Liver (tissue), 9 donors: Measurements from ENCODE around the gene ZDHHC14. TPM values are rescaled to one million over a fixed set of nuclear protein-coding genes. Genes with fewer than 3 reads are reported as not detected.

Experiments used
- DNase-seq: peaks from one replicate; pipeline ENCODE4 v3.0.0-alpha.2; 2017; ENCODE audit warnings: low spot score
- H3K27ac ChIP-seq, 2 donors: one replicate each; pipeline ENCODE4 v1.7.0; 2013; ENCODE audit warnings: inconsistent platforms in 2 of 2, low read length in 2 of 2, control low read depth in 1 of 2, low read depth in 1 of 2, mild to moderate bottlenecking in 1 of 2
- H3K27me3 ChIP-seq, 4 donors: one replicate each; pipeline versions ENCODE4 v1.6.1 to v1.7.0; 2013; ENCODE audit warnings: low read length in 3 of 4, inconsistent platforms in 1 of 4, mild to moderate bottlenecking in 1 of 4, moderate library complexity in 1 of 4; ENCODE audit not compliant: control insufficient read depth in 4 of 4, insufficient read depth in 4 of 4
- H3K36me3 ChIP-seq, 4 donors: one replicate each; pipeline versions ENCODE4 v1.6.1 to v1.7.0; 2013; ENCODE audit warnings: low read length in 3 of 4, mild to moderate bottlenecking in 3 of 4, low read depth in 1 of 4, moderate library complexity in 1 of 4; ENCODE audit not compliant: control insufficient read depth in 4 of 4, insufficient read depth in 3 of 4
- H3K4me1 ChIP-seq, 4 donors: one replicate each; pipeline versions ENCODE4 v1.6.1 to v1.7.0; 2013; ENCODE audit warnings: low read length in 3 of 4, mild to moderate bottlenecking in 3 of 4, moderate library complexity in 1 of 4; ENCODE audit not compliant: control insufficient read depth in 4 of 4, insufficient read depth in 4 of 4
- H3K4me3 ChIP-seq, 3 donors: one replicate each; pipeline versions ENCODE4 v1.6.1 to v1.7.0; 2013; ENCODE audit warnings: low read length in 3 of 3, control low read depth in 1 of 3, low read depth in 1 of 3, mild to moderate bottlenecking in 1 of 3
- H3K9ac ChIP-seq, 2 donors: one replicate each; pipeline ENCODE4 v1.7.0; 2013; ENCODE audit warnings: low read length in 2 of 2, mild to moderate bottlenecking in 2 of 2, moderate library complexity in 2 of 2, control low read depth in 1 of 2, low read depth in 1 of 2
- H3K9me3 ChIP-seq, 4 donors: one replicate each; pipeline versions ENCODE4 v1.6.1 to v1.7.0; 2013; ENCODE audit warnings: low read length in 3 of 4; ENCODE audit not compliant: control insufficient read depth in 4 of 4
- ATF3 ChIP-seq: IDR thresholded peaks from 2 replicates; pipeline ENCODE4 v1.6.1; 2016; ENCODE audit warnings: antibody characterized with exemption
- CTCF ChIP-seq: fragments of 150-350 bp; IDR thresholded peaks from 2 replicates; pipeline ENCODE4 v1.5.1; 2017; ENCODE audit warnings: improper control_type of control experiment, low read depth, low read length; ENCODE audit not compliant: missing input control
- FOXA1 ChIP-seq: IDR thresholded peaks from 2 replicates; pipeline ENCODE4 v1.6.1; 2016; ENCODE audit warnings: antibody characterized with exemption
- FOXA2 ChIP-seq: IDR thresholded peaks from 2 replicates; pipeline ENCODE4 v1.6.1; 2016; ENCODE audit warnings: antibody characterized with exemption
- GABPA ChIP-seq, 2 donors: IDR thresholded peaks in 1 of 2; conservative IDR thresholded peaks in 1 of 2; 2 replicates each; pipeline ENCODE4 v1.6.1; 2016; ENCODE audit warnings: antibody characterized with exemption in 2 of 2, mild to moderate bottlenecking in 1 of 2, moderate library complexity in 1 of 2
- HNF4A ChIP-seq, 2 donors: conservative IDR thresholded peaks; 2 replicates each; pipeline ENCODE4 v1.6.1; 2016; ENCODE audit warnings: antibody characterized with exemption in 2 of 2, mild to moderate bottlenecking in 2 of 2
- HNF4G ChIP-seq: IDR thresholded peaks from 2 replicates; pipeline ENCODE4 v1.6.1; 2016; ENCODE audit warnings: antibody characterized with exemption
- JUND ChIP-seq, 2 donors: IDR thresholded peaks; 2 replicates each; pipeline ENCODE4 v1.6.1; 2016; ENCODE audit warnings: antibody characterized with exemption in 2 of 2
- NR2F2 ChIP-seq: IDR thresholded peaks from 2 replicates; pipeline ENCODE4 v1.6.1; 2016; ENCODE audit warnings: antibody characterized with exemption
- RAD21 ChIP-seq, 2 donors: IDR thresholded peaks; 2 replicates each; pipeline ENCODE4 v1.6.1; 2016; ENCODE audit warnings: antibody characterized with exemption in 2 of 2, mild to moderate bottlenecking in 2 of 2
- REST ChIP-seq: IDR thresholded peaks from 2 replicates; pipeline ENCODE4 v1.6.1; 2016; ENCODE audit warnings: antibody characterized with exemption, mild to moderate bottlenecking
- RXRA ChIP-seq, 2 donors: IDR thresholded peaks; 2 replicates each; pipeline ENCODE4 v1.6.1; 2017 to 2018; ENCODE audit warnings: antibody characterized with exemption in 2 of 2, mild to moderate bottlenecking in 1 of 2
- SP1 ChIP-seq: IDR thresholded peaks from 2 replicates; pipeline ENCODE4 v1.6.1; 2018; ENCODE audit warnings: antibody characterized with exemption, mild to moderate bottlenecking
- YY1 ChIP-seq: IDR thresholded peaks from 2 replicates; pipeline ENCODE4 v1.6.1; 2016; ENCODE audit warnings: antibody characterized with exemption, mild to moderate bottlenecking
- ZBTB33 ChIP-seq: IDR thresholded peaks from 2 replicates; pipeline ENCODE4 v1.6.1; 2016; ENCODE audit warnings: antibody characterized with exemption
- WGBS: extraction: QIAGEN DNeasy Blood & Tissue Kit; methylation state at CpG from one replicate; pipeline ENCODE4 v1.1.7; 2013; 5-methylcytosine and 5-hydroxymethylcytosine counted together
- polyA plus RNA-seq, 2 donors: library from polyadenylated mRNA; stranded (reverse) in 1 of 2; unstranded in 1 of 2; fragments of 200-250 nt in 1 of 2; fragments of >200 nt in 1 of 2; fragmentation: Nextera tagmentation in 1 of 2; extraction: Ambion mirVana in 1 of 2; gene quantifications; one replicate each; pipeline versions ENCODE4 v1.2.1 to v1.2.3, GENCODE V29; 2013 to 2015
- total RNA-seq, 2 donors: library from RNA; depleted of rRNA; stranded (reverse); fragments of >200 nt; gene quantifications; one replicate each; pipeline ENCODE4 v1.2.3, GENCODE V29; 2014
- donor health status: healthy.
- donor health status: healthy.
- donor health status: healthy.
- donor health status: healthy.
- donor health status: healthy.

The ZDHHC14 gene
- total and polyA plus RNA-seq, 4 donors, result 4.4 to 11.7 (median 8.4) TPM

- Histone ChIP-seq H3K9ac (no peak overlapping the region), H3K27me3 (no peaks in the 10 kb centered on the region), H3K27ac (no peak overlapping the region), H3K4me3 (no peak overlapping the region), H3K4me1 (no peaks in the 10 kb centered on the region), H3K9me3 (no peaks in the 10 kb centered on the region), H3K36me3 (no peaks in the 10 kb centered on the region)
- DNase-seq, result no peak
- 81% methylated on average over 3 of the region's 3 CpGs for WGBS
- TF ChIP-seq GABPA (IDR thresholded peaks at IDR 0.05 in 1 of 2, conservative IDR thresholded peaks at IDR 0.05 in 1 of 2) (no peak), CTCF (no peak), NR2F2 (no peak), SP1 (no peak), HNF4A (conservative IDR thresholded peaks at IDR 0.05) (no peak), FOXA1 (no peak), HNF4G (no peak), REST (no peak), YY1 (no peak), ZBTB33 (no peak), JUND (IDR thresholded peaks at IDR 0.05) (no peak), RAD21 (IDR thresholded peaks at IDR 0.05) (no peak), ATF3 (no peak)
These were observed 327.2 kb downstream of the ZDHHC14 start for GRCh38 chr6:157708239-157708638.

GRCh38 chr6:157708933-157709332 is 327.9 kb downstream of the ZDHHC14 start:
- Histone ChIP-seq H3K4me1 (no peaks in the 10 kb centered on the region), H3K4me3 (no peak overlapping the region), H3K27me3 (no peaks in the 10 kb centered on the region), H3K9ac (no peak overlapping the region), H3K9me3 (no peaks in the 10 kb centered on the region), H3K36me3 (no peaks in the 10 kb centered on the region), H3K27ac (no peak overlapping the region)
- TF ChIP-seq YY1 (no peak), FOXA2 (no peak), ATF3 (no peak), ZBTB33 (no peak), SP1 (no peak), JUND (IDR thresholded peaks at IDR 0.05) (no peak), FOXA1 (no peak), RXRA (IDR thresholded peaks at IDR 0.05) (no peak), CTCF (no peak)
- no peak for DNase-seq
- WGBS, result 71% methylated on average over 7 of the region's 7 CpGs
